Brain microvascular endothelial cell (primary cell): ENCODE data around the gene SLC1A4.

Experiments
- DNase-seq: peaks from one replicate; pipeline ENCODE4 v3.0.0-alpha.2; 2020
- H3K27ac ChIP-seq: fragments of 250-450 bp; sonication (Bioruptor Pico); 2 replicates; pipeline ENCODE4 v1.5.1; 2020; ENCODE audit warnings: mild to moderate bottlenecking, moderate library complexity
- H3K27me3 ChIP-seq: fragments of 250-450 bp; sonication (Bioruptor Pico); replicated peaks from 2 replicates; pipeline ENCODE4 v1.5.1; 2020; ENCODE audit warnings: mild to moderate bottlenecking
- H3K36me3 ChIP-seq: fragments of 250-450 bp; sonication (Bioruptor Pico); replicated peaks from 2 replicates; pipeline ENCODE4 v1.5.1; 2020; ENCODE audit warnings: mild to moderate bottlenecking
- H3K4me3 ChIP-seq: 2 replicates; pipeline ENCODE4 v1.5.1; 2011; ENCODE audit warnings: low read depth, mild to moderate bottlenecking, control low read depth, low read length, moderate library complexity
- CTCF ChIP-seq: IDR thresholded peaks from 2 replicates; pipeline ENCODE4 v1.5.1; 2011; ENCODE audit warnings: low read depth, mild to moderate bottlenecking, moderate library complexity, low read length, control low read depth, inconsistent platforms; ENCODE audit errors: missing control alignments
- in situ Hi-C: cut with HindIII; loops from 2 replicates; pipeline ENCODE4 v1.10.0; 2017; ENCODE audit warnings: low sequenced_read_pairs, low pct_ligation_motif_present

The SLC1A4 gene

GRCh38 chr2:65069439-65069824 is 80.2 kb downstream of the SLC1A4 start:
- Histone ChIP-seq H3K27ac (no peak overlapping the region), H3K27me3 (no peaks in the 10 kb centered on the region), H3K4me3 (no peak overlapping the region), H3K36me3 (peaks cover 34% of the 10 kb centered on the region)
- DNase-seq: no peak
- in situ Hi-C loops: no loop called here
- no peak for TF ChIP-seq CTCF

- H3K27ac ChIP-seq: no peak overlapping the region
- no peak for DNase-seq
- H3K27me3 ChIP-seq: no peaks in the 10 kb centered on the region
- in situ Hi-C loops: no loop called here
- peaks cover 34% of the 10 kb centered on the region for H3K36me3 ChIP-seq
- H3K4me3 ChIP-seq: no peak overlapping the region
- peak; percentile 50 for TF ChIP-seq CTCF
Measured at GRCh38 chr2:65070172-65070830, 81.1 kb downstream of the SLC1A4 start.

GRCh38 chr2:65070856-65071255 is 81.7 kb downstream of the SLC1A4 start:
- Histone ChIP-seq H3K27me3 (no peaks in the 10 kb centered on the region), H3K27ac (no peak overlapping the region), H3K36me3 (peaks cover 34% of the 10 kb centered on the region), H3K4me3 (no peak overlapping the region)
- DNase-seq: no peak
- in situ Hi-C loops: no loop called here
- TF ChIP-seq CTCF: no peak

- in situ Hi-C loops: no loop called here
- Histone ChIP-seq H3K36me3 (peaks cover 34% of the 10 kb centered on the region), H3K27ac (no peak overlapping the region), H3K27me3 (no peaks in the 10 kb centered on the region), H3K4me3 (no peak overlapping the region)
- peak; percentile 60 for TF ChIP-seq CTCF
- peak; percentile 16 for DNase-seq
Measured at GRCh38 chr2:65071499-65072180, 82.4 kb downstream of the SLC1A4 start.

- in situ Hi-C loops: no loop called here
- Histone ChIP-seq H3K36me3 (peaks cover 36% of the 10 kb centered on the region), H3K4me3 (no peak overlapping the region), H3K27me3 (no peaks in the 10 kb centered on the region), H3K27ac (no peak overlapping the region)
- TF ChIP-seq CTCF: no peak
- no peak for DNase-seq
Measured at GRCh38 chr2:65072181-65072970, 83.2 kb downstream of the SLC1A4 start.
